Adrenal gland (tissue), 5 donors: ENCODE measurements around the gene CD300H.

Source experiments
- POLR2A ChIP-seq, 2 donors: fragments of 450-650 bp; IDR thresholded peaks; one replicate each; pipeline ENCODE4 v1.6.1; 2017; ENCODE audit warnings: antibody characterized with exemption in 2 of 2, mild to moderate bottlenecking in 2 of 2, moderate library complexity in 1 of 2
- TF ChIP-seq, protein P1 (sequence below), 6 experiments: fragments of 450-650 bp in 4 of 6; fragments of 200-600 bp in 2 of 6; sonication (generic) in 1 of 6; IDR thresholded peaks; 1 replicate in 5 of 6; 2 replicates in 1 of 6; pipeline versions ENCODE4 v1.5.1 to v1.8.0; 2016 to 2021; ENCODE audit warnings: antibody characterized with exemption in 6 of 6, mild to moderate bottlenecking in 2 of 6, moderate library complexity in 1 of 6
- donor health status: DM: no; HTN: no; CAD: no.

- TF ChIP-seq, protein P1, sequence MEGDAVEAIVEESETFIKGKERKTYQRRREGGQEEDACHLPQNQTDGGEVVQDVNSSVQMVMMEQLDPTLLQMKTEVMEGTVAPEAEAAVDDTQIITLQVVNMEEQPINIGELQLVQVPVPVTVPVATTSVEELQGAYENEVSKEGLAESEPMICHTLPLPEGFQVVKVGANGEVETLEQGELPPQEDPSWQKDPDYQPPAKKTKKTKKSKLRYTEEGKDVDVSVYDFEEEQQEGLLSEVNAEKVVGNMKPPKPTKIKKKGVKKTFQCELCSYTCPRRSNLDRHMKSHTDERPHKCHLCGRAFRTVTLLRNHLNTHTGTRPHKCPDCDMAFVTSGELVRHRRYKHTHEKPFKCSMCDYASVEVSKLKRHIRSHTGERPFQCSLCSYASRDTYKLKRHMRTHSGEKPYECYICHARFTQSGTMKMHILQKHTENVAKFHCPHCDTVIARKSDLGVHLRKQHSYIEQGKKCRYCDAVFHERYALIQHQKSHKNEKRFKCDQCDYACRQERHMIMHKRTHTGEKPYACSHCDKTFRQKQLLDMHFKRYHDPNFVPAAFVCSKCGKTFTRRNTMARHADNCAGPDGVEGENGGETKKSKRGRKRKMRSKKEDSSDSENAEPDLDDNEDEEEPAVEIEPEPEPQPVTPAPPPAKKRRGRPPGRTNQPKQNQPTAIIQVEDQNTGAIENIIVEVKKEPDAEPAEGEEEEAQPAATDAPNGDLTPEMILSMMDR (IDR thresholded peaks at IDR 0.05) = no peak
- TF ChIP-seq POLR2A (IDR thresholded peaks at IDR 0.05) = no peak
Measured at GRCh38 chr17:74520790-74521480, 46.4 kb downstream of the CD300H start.
